NCI-H1105 treated with DMSO at 0.1 percent for 48 hours (cell line): ENCODE measurements around the gene NCBP1.
A peak's percentile ranks its signal among the peaks of the same experiment; 100 is the strongest.

Experiments used
- DNase-seq: peaks from one replicate; lab custom pipeline; 2025; lab: John Stamatoyannopoulos, UW

Gene NCBP1

GRCh38 chr9:97627624-97628023, 6.0 kb upstream of the NCBP1 start:
- no peak for DNase-seq

GRCh38 chr9:97628668-97629067, 5.0 kb upstream of the NCBP1 start:
- no peak for DNase-seq

GRCh38 chr9:97629156-97629555, 4.5 kb upstream of the NCBP1 start:
- DNase-seq = no peak

GRCh38 chr9:97630591-97630990, 3.0 kb upstream of the NCBP1 start:
- DNase-seq = no peak

- DNase-seq = peak; percentile 76
Measured at GRCh38 chr9:97632248-97632984, 1.2 kb upstream of the NCBP1 start.

GRCh38 chr9:97633859-97634490, 354 bp downstream of the NCBP1 start:
- no peak for DNase-seq

GRCh38 chr9:97635026-97635425, 1.4 kb downstream of the NCBP1 start:
- DNase-seq = no peak

- DNase-seq = no peak
Measured at GRCh38 chr9:97636903-97637302, 3.3 kb downstream of the NCBP1 start.

GRCh38 chr9:97638666-97639065, 5.0 kb downstream of the NCBP1 start:
- no peak for DNase-seq

- peak; percentile 22 for DNase-seq
Measured at GRCh38 chr9:97640325-97640724, 6.7 kb downstream of the NCBP1 start.

GRCh38 chr9:97645720-97646119, 12.1 kb downstream of the NCBP1 start:
- DNase-seq = no peak

- no peak for DNase-seq
Measured at GRCh38 chr9:97647996-97648395, 14.4 kb downstream of the NCBP1 start.

- no peak for DNase-seq
Measured at GRCh38 chr9:97651646-97652045, 18.0 kb downstream of the NCBP1 start.

GRCh38 chr9:97658707-97659106, 25.1 kb downstream of the NCBP1 start:
- no peak for DNase-seq

GRCh38 chr9:97659771-97660170, 26.1 kb downstream of the NCBP1 start:
- no peak for DNase-seq

GRCh38 chr9:97660340-97660739, 26.7 kb downstream of the NCBP1 start:
- no peak for DNase-seq

- DNase-seq = no peak
Measured at GRCh38 chr9:97660847-97661246, 27.2 kb downstream of the NCBP1 start.

- no peak for DNase-seq
Measured at GRCh38 chr9:97665742-97666141, 32.1 kb downstream of the NCBP1 start.

GRCh38 chr9:97666907-97667686, 33.5 kb downstream of the NCBP1 start:
- no peak for DNase-seq

GRCh38 chr9:97668485-97668884, 34.9 kb downstream of the NCBP1 start:
- DNase-seq = no peak

- DNase-seq = no peak
Measured at GRCh38 chr9:97670586-97670985, 37.0 kb downstream of the NCBP1 start.

- DNase-seq = no peak
Measured at GRCh38 chr9:97672403-97672802, 38.8 kb downstream of the NCBP1 start.

- DNase-seq = peak; percentile 4
Measured at GRCh38 chr9:97673922-97674321, 40.3 kb downstream of the NCBP1 start.
